Activated CD8-positive, alpha-beta memory T cell treated with anti-CD3 and anti-CD28 coated beads, Interleukin-2, amount 50 U/mL, for 4 hours (primary cell): ENCODE measurements around the gene PLXNA4.

Experiments
- DNase-seq: peaks from one replicate; pipeline ENCODE4 v3.0.0-alpha.2; 2020

PLXNA4 gene

GRCh38 chr7:132295175-132295574, 281.1 kb downstream of the PLXNA4 start:
- no peak for DNase-seq

GRCh38 chr7:132292803-132293202, 283.5 kb downstream of the PLXNA4 start:
- DNase-seq: no peak

GRCh38 chr7:132291481-132291880, 284.8 kb downstream of the PLXNA4 start:
- DNase-seq: no peak

GRCh38 chr7:132290021-132290420, 286.2 kb downstream of the PLXNA4 start:
- no peak for DNase-seq

- DNase-seq: no peak
These were observed 289.4 kb downstream of the PLXNA4 start for GRCh38 chr7:132286836-132287235.

- no peak for DNase-seq
These were observed 295.9 kb downstream of the PLXNA4 start for GRCh38 chr7:132280335-132280734.

- DNase-seq: no peak
These were observed 296.6 kb downstream of the PLXNA4 start for GRCh38 chr7:132279718-132280117.

- DNase-seq: no peak
These were observed 299.1 kb downstream of the PLXNA4 start for GRCh38 chr7:132276976-132277725.

GRCh38 chr7:132276234-132276630, 300.0 kb downstream of the PLXNA4 start:
- no peak for DNase-seq

GRCh38 chr7:132275416-132276233, 300.6 kb downstream of the PLXNA4 start:
- no peak for DNase-seq

GRCh38 chr7:132272763-132273371, 303.4 kb downstream of the PLXNA4 start:
- no peak for DNase-seq

GRCh38 chr7:132270517-132270916, 305.8 kb downstream of the PLXNA4 start:
- no peak for DNase-seq

- DNase-seq: no peak
These were observed 306.6 kb downstream of the PLXNA4 start for GRCh38 chr7:132269718-132270117.

GRCh38 chr7:132263151-132263550, 313.1 kb downstream of the PLXNA4 start:
- no peak for DNase-seq

- DNase-seq: no peak
These were observed 314.2 kb downstream of the PLXNA4 start for GRCh38 chr7:132262160-132262470.

GRCh38 chr7:132261327-132262159, 314.7 kb downstream of the PLXNA4 start:
- DNase-seq: no peak

GRCh38 chr7:132258231-132258630, 318.0 kb downstream of the PLXNA4 start:
- DNase-seq: no peak

GRCh38 chr7:132257253-132257652, 319.0 kb downstream of the PLXNA4 start:
- DNase-seq: no peak

GRCh38 chr7:132256721-132257212, 319.5 kb downstream of the PLXNA4 start:
- DNase-seq: no peak

- DNase-seq: no peak
These were observed 320.4 kb downstream of the PLXNA4 start for GRCh38 chr7:132255898-132256297.

- DNase-seq: no peak
These were observed 321.0 kb downstream of the PLXNA4 start for GRCh38 chr7:132255115-132255797.

GRCh38 chr7:132254455-132254854, 321.8 kb downstream of the PLXNA4 start:
- no peak for DNase-seq
